GM12872 (cell line): ENCODE data around the gene AUTS2.

ENCODE experiments used
- TF ChIP-seq, protein P1 (sequence below): IDR thresholded peaks from 3 replicates; pipeline ENCODE4 v1.5.1; 2011; ENCODE audit warnings: low read depth, mild to moderate bottlenecking, low read length, moderate library complexity; ENCODE audit not compliant: insufficient read depth

Gene AUTS2

DNA sequence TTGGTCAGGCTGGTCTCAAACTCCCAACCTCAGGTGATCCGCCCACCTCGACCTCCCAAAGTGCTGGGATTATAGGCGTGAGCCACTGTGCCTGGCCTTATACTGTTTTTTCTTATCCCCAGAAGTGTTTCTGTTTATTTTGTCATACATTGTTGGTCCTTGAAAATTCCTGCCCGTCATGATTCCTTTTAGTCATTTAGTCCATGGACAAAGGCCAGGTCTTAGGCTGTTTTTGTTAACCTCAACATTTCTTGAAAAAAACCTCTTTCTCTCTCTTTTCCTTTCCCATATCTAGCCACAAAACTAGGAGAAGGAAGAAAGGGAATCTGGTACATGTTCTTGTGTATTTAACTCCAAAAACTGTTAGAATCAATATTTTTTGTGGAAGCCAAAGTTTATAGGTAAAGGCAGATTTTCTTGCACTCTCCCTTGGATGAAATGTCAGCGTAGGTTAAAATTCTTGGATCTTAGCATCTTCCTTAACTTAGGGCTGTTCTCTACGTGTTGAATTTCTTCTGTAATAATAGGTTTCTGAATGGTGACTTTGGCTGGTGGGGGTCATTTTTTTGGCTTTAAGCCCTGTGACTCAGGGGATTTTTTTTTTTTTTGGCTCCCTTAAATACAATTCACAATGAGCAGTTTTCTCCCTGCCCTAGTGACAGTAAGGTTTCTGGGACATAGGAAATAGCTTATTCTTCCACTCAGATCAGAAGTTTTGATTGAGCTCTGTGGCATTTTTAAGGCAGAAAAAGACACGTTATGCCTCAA is 500.8 kb downstream of the AUTS2 start:
- TF ChIP-seq, protein P1, sequence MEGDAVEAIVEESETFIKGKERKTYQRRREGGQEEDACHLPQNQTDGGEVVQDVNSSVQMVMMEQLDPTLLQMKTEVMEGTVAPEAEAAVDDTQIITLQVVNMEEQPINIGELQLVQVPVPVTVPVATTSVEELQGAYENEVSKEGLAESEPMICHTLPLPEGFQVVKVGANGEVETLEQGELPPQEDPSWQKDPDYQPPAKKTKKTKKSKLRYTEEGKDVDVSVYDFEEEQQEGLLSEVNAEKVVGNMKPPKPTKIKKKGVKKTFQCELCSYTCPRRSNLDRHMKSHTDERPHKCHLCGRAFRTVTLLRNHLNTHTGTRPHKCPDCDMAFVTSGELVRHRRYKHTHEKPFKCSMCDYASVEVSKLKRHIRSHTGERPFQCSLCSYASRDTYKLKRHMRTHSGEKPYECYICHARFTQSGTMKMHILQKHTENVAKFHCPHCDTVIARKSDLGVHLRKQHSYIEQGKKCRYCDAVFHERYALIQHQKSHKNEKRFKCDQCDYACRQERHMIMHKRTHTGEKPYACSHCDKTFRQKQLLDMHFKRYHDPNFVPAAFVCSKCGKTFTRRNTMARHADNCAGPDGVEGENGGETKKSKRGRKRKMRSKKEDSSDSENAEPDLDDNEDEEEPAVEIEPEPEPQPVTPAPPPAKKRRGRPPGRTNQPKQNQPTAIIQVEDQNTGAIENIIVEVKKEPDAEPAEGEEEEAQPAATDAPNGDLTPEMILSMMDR: no peak

DNA sequence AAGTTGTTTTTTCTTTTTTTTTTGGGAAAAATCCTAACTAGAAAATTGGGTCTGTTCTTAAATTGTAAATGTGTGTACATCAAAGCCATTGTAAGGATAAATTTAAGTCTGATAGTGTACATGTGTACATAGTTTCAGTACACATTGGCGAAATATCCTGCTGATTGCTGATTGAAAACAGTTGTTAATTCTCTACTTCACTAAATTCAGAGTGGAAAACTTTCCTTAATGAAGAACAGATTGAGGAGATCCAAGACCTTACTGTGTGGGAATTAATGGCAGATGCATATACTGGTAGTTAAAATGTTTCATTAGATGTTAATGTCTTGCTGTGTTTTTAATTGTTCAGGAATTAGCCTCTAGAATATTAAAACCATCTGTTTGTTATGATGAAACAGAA is 506.0 kb downstream of the AUTS2 start:
- TF ChIP-seq, protein P1: no peak

DNA sequence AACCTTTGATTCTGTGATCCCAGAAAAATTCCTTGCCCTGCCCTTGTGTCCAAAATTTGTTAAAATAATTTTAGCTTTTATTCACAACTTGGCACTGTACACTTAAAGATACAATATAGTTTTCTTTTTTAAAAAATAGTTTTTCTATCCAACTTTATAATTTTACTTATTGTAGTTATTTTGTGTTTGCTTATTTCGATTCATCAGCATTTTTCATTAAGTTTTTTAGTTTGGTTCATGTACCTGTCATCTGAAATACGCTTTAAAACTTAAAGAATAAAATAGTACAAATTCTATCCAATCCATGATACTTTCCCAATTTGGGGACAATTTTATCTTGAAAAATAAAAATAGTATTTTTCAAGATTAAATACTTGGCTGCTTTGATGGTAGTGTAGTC is 514.8 kb downstream of the AUTS2 start:
- TF ChIP-seq, protein P1: no peak

DNA sequence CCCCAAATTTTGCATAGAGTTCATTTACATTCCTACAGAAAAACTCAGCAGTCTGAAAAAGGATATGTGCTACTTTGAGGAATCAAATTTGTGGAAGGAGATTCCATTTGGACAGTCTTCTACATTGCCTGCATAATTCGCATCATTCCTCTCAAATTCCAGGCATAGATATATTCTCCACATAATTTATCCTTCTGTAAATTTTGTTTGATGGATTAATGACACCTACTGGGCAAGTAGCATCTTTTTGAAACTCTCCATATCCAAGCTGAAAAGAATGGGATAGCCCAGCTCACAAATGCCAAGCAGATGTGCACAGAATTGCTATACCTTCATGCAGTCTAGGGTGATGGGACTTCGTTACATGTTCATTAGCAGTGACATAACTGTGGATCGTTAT is 515.3 kb downstream of the AUTS2 start:
- TF ChIP-seq, protein P1: no peak

DNA sequence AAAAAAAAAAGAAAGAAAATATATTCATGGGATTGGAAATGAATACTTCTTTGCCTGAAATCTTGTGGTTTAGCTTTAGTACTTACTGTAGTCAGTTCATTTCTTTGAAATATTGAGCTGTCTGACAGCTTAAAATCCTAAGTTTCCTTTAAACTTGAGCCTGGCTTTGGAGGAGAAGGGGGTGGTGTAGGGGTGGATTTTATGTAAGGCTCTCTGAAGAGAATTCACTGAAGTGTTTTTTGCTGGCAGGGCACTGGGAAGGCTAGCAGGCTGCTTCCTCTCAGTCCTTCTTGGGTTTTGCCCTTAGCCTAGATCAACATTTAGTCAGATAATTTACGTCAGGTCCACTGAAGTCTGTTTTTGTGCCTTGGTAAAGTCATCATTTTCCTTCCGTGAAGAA is 516.5 kb downstream of the AUTS2 start:
- TF ChIP-seq, protein P1: no peak

DNA sequence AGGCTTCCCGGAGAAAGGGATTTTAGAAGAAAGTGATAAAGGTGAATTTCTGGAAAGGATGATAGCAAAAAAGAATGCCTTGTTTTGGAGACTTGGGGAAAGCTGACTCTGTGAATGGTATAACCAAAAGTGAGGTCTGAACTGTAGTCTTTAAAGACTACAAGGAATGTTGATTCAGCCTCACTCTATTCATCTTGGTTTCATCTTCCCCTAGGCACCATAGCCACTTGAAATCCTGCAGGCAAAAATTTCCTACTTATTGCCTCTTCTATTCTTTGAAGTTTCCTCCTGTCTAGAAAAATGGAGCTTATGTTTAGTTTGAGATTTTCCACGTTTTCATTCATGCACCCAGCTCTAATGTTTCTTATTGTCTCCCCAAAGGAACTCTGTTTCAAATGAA is 518.0 kb downstream of the AUTS2 start:
- TF ChIP-seq, protein P1: no peak

DNA sequence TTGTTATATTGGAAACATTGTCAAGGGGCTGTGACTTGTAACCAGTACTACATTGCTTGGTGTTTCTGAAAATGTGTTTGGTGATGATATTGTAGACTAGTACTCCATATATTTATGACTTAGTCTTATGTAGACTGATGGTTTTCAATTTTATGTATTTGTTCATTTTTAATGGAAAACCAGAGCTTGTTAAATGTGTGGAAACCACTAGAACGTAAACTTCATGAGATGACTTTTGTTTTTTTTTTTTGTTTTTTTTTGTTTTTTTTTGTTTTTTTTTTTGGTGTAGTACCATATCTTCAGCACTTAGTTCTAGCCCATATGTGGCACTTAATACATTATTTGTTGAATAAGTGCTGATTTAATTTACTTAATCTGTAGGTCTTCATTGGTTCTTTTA is 518.6 kb downstream of the AUTS2 start:
- TF ChIP-seq, protein P1: no peak
